Testis (tissue), 2 donors: ENCODE results near the gene ZNF776.

ENCODE experiments used
- POLR2A ChIP-seq: fragments of 450-650 bp; IDR thresholded peaks from one replicate; pipeline ENCODE4 v1.6.1; 2017; ENCODE audit warnings: antibody characterized with exemption, mild to moderate bottlenecking, moderate library complexity
- TF ChIP-seq, protein P1 (sequence below), 3 experiments: fragments of 450-650 bp in 2 of 3; fragments of 200-600 bp in 1 of 3; sonication (generic) in 1 of 3; IDR thresholded peaks; one replicate each; pipeline ENCODE4 v1.5.1; 2016 to 2019; ENCODE audit warnings: antibody characterized with exemption in 3 of 3, mild to moderate bottlenecking in 2 of 3, moderate library complexity in 1 of 3

DNA sequence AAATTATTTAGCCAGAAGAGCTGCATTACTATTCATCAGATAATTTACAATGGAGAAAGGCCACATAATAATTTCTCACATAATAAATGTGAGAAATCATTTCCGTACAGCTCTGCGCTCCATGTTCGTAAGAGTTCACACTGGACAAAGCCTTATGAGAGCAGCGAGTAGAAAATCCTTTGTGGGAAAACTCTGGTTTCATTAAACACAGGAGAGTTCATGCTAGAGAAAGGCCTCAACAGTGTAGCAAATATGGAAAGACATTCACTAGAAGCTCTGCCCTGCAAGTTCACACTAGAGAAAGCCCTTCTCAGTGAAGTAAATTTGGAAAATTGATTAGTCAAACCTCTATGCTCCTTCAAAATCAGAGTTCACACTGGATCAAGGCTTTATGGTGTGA is 8.4 kb downstream of the ZNF776 start:
- TF ChIP-seq, protein P1, sequence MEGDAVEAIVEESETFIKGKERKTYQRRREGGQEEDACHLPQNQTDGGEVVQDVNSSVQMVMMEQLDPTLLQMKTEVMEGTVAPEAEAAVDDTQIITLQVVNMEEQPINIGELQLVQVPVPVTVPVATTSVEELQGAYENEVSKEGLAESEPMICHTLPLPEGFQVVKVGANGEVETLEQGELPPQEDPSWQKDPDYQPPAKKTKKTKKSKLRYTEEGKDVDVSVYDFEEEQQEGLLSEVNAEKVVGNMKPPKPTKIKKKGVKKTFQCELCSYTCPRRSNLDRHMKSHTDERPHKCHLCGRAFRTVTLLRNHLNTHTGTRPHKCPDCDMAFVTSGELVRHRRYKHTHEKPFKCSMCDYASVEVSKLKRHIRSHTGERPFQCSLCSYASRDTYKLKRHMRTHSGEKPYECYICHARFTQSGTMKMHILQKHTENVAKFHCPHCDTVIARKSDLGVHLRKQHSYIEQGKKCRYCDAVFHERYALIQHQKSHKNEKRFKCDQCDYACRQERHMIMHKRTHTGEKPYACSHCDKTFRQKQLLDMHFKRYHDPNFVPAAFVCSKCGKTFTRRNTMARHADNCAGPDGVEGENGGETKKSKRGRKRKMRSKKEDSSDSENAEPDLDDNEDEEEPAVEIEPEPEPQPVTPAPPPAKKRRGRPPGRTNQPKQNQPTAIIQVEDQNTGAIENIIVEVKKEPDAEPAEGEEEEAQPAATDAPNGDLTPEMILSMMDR (IDR thresholded peaks at IDR 0.05), result no peak
- no peak for TF ChIP-seq POLR2A
